Suprapubic skin (tissue), 4 donors: ENCODE data around the gene TRNP1. TPM values are rescaled to one million over a fixed set of nuclear protein-coding genes. Genes with fewer than 3 reads are reported as not detected.

Experiments used
- DNase-seq, 2 donors: peaks; one replicate each; pipeline ENCODE4 v3.0.0-alpha.2; 2019; ENCODE audit warnings: low spot score in 2 of 2
- H3K27ac ChIP-seq: fragments of 200-600 bp; sonication (generic); one replicate; pipeline ENCODE4 v1.5.1; 2019
- H3K27me3 ChIP-seq: fragments of 200-600 bp; sonication (generic); one replicate; pipeline ENCODE4 v1.5.1; 2019
- H3K36me3 ChIP-seq: fragments of 200-600 bp; sonication (generic); one replicate; pipeline ENCODE4 v1.5.1; 2019
- H3K4me1 ChIP-seq: fragments of 200-600 bp; sonication (generic); one replicate; pipeline ENCODE4 v1.5.1; 2019
- H3K4me3 ChIP-seq: fragments of 200-600 bp; sonication (generic); one replicate; pipeline ENCODE4 v1.5.1; 2019; ENCODE audit warnings: mild to moderate bottlenecking
- H3K9me3 ChIP-seq: fragments of 200-600 bp; sonication (generic); one replicate; pipeline ENCODE4 v1.5.1; 2019
- EP300 ChIP-seq: sonication (generic); formaldehyde crosslinking; IDR thresholded peaks from one replicate; pipeline ENCODE4 v1.6.1; 2017; ENCODE audit warnings: antibody characterized with exemption
- POLR2A ChIP-seq, 2 donors: fragments of 450-650 bp; IDR thresholded peaks; one replicate each; pipeline ENCODE4 v1.6.1; 2017; ENCODE audit warnings: antibody characterized with exemption in 2 of 2, mild to moderate bottlenecking in 2 of 2, moderate library complexity in 2 of 2
- POLR2AphosphoS5 ChIP-seq, 3 donors: sonication (generic); formaldehyde crosslinking; IDR thresholded peaks; one replicate each; pipeline ENCODE4 v1.6.1; 2017; ENCODE audit warnings: antibody characterized with exemption in 3 of 3
- WGBS: methylation state at CpG from one replicate; pipeline ENCODE4 v1.1.5; 2018; 5-methylcytosine and 5-hydroxymethylcytosine counted together
- total RNA-seq, 4 donors: library from RNA; depleted of rRNA; stranded (reverse); fragments of >200 nt; gene quantifications; one replicate each; pipeline ENCODE4 v1.1.0, GENCODE V29; 2016
- TF ChIP-seq, protein P1 (sequence below), 2 donors: fragments of 200-600 bp in 1 of 2; fragments of 450-650 bp in 1 of 2; sonication (generic) in 1 of 2; IDR thresholded peaks; one replicate each; pipeline ENCODE4 v1.5.1; 2016 to 2019; ENCODE audit warnings: antibody characterized with exemption in 2 of 2, mild to moderate bottlenecking in 1 of 2, moderate library complexity in 1 of 2

Gene TRNP1
- total RNA-seq, 4 donors from 2014 or later = 7.9 to 41.7 (median 28.4) TPM

DNA sequence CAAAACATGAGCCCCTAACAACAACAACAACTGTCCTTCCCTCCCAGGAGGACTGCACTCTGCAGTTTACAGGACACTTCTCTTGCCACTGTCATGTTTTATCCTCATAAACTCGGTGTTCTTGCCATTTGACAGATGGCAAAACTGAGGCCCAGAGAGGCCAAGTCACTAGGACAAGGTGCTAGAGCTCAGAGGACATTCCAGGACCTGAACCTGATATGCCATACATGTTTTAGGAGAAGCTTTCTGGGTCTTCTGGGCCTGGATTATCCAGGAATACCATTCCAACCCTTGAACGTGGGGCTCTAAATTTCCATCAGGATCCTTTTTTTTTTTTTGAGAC is 38.6 kb downstream of the TRNP1 start:
- Histone ChIP-seq H3K4me1 (peaks cover 53% of the 10 kb centered on the region), H3K9me3 (no peaks in the 10 kb centered on the region), H3K36me3 (no peaks in the 10 kb centered on the region), H3K27ac (peak overlapping the region; percentile 90), H3K4me3 (peak overlapping the region; percentile 42), H3K27me3 (no peaks in the 10 kb centered on the region)
- DNase-seq = no peak
- TF ChIP-seq POLR2AphosphoS5 (IDR thresholded peaks at IDR 0.05) (no peak), EP300 (no peak), POLR2A (IDR thresholded peaks at IDR 0.05) (no peak)
- TF ChIP-seq, protein P1, sequence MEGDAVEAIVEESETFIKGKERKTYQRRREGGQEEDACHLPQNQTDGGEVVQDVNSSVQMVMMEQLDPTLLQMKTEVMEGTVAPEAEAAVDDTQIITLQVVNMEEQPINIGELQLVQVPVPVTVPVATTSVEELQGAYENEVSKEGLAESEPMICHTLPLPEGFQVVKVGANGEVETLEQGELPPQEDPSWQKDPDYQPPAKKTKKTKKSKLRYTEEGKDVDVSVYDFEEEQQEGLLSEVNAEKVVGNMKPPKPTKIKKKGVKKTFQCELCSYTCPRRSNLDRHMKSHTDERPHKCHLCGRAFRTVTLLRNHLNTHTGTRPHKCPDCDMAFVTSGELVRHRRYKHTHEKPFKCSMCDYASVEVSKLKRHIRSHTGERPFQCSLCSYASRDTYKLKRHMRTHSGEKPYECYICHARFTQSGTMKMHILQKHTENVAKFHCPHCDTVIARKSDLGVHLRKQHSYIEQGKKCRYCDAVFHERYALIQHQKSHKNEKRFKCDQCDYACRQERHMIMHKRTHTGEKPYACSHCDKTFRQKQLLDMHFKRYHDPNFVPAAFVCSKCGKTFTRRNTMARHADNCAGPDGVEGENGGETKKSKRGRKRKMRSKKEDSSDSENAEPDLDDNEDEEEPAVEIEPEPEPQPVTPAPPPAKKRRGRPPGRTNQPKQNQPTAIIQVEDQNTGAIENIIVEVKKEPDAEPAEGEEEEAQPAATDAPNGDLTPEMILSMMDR (IDR thresholded peaks at IDR 0.05) = no peak
- 73% methylated on average over 2 of the region's 2 CpGs for WGBS

DNA sequence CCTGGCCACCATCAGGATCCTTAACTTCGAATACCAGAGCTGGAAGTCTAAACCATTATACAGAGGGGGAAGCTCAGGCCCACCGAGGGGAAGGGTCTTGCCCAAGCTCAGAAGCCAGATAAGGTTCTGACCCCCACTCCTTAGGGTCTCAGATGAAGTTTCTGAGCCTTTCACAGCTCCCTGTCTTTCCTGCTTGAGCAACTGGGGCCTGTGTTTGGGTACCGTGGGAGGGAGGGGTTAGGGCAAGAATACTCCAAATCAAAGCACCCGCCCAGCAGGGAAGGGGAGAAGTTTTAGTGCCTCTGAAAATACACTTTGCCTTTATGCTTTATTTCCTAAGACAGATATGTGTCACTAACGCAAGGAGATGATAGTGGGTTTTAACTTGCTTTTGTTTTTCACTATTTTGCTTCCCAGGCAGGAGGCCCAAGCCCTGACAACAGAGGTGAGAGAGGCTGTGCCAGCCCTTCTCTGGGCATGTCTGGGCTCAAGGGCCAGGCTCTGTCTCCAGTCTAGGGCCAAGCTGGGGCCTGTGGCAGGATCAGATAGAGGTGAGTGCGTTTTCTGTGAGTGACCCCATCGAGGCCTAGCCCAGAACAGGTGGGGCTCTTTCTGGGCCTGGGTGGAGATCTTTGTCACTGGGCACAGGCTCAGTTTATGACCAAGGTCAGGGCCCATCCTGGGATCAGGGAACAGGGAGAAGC is 39.7 kb downstream of the TRNP1 start:
- H3K4me3 ChIP-seq = no peak overlapping the region
- WGBS = 46% methylated on average over 6 of the region's 7 CpGs
- peaks cover 42% of the 10 kb centered on the region for H3K4me1 ChIP-seq
- no peaks in the 10 kb centered on the region for H3K9me3 ChIP-seq
- H3K27ac ChIP-seq = peak overlapping the region; percentile 62
- TF ChIP-seq EP300 (no peak), POLR2A (IDR thresholded peaks at IDR 0.05) (no peak), POLR2AphosphoS5 (IDR thresholded peaks at IDR 0.05) (no peak)
- TF ChIP-seq, protein P1 (IDR thresholded peaks at IDR 0.05) = no peak
- DNase-seq = no peak
- no peaks in the 10 kb centered on the region for H3K36me3 ChIP-seq
- H3K27me3 ChIP-seq = no peaks in the 10 kb centered on the region

DNA sequence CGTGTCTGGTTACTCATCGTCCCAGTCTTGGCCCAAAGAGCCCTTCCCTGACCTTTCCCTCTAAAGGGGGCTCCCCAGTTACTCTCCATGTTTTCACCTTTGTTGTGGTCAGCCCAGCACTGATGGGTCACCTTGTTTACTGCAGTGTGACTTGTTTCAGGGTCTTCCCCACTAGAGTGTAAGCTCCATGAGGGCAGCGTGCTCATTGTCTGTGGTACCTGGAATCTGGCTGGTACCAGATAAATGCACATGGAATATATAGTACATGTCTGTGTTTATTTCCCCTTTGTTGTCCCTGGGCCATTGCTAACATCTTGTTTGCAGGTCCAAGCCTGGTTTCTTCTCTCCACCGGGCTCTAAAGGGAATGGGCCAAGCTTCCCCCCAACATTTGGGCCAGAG is 41.9 kb downstream of the TRNP1 start:
- peaks cover 34% of the 10 kb centered on the region for H3K4me1 ChIP-seq
- H3K27ac ChIP-seq = no peak overlapping the region
- TF ChIP-seq, protein P1 (IDR thresholded peaks at IDR 0.05) = no peak
- no peak for TF ChIP-seq POLR2AphosphoS5 (IDR thresholded peaks at IDR 0.05)
- no peak for TF ChIP-seq POLR2A (IDR thresholded peaks at IDR 0.05)
- no peak for TF ChIP-seq EP300
- no peak for DNase-seq
- no peaks in the 10 kb centered on the region for H3K9me3 ChIP-seq
- no peaks in the 10 kb centered on the region for H3K27me3 ChIP-seq
- H3K36me3 ChIP-seq = no peaks in the 10 kb centered on the region
- no peak overlapping the region for H3K4me3 ChIP-seq
- WGBS = 89% methylated on average over 4 of the region's 4 CpGs

DNA sequence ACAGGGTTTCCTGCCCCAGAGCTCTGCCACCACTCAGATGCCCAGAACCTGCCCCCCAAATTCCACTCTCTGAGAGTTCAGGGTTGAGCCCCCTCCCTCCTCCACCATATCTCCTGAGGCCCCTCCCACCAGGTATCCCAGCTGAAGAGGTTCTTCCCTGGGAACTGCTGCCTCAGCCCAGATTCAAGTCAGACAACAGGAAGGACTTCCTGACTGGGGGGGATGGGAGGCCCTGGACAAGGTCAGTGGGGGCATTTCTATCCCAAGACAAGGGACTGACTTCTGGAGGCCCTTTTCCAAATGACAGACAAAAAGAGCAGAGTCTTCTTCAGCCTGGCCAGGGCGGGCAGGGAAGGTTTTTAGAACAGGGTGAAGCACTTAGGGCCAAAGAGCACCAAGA is 43.2 kb downstream of the TRNP1 start:
- no peak for DNase-seq
- 100% methylated on average over 1 of the region's 1 CpG for WGBS
- TF ChIP-seq, protein P1 (IDR thresholded peaks at IDR 0.05) = no peak
- TF ChIP-seq POLR2A (IDR thresholded peaks at IDR 0.05) (no peak), POLR2AphosphoS5 (IDR thresholded peaks at IDR 0.05) (no peak), EP300 (no peak)
- Histone ChIP-seq H3K27ac (no peak overlapping the region), H3K27me3 (no peaks in the 10 kb centered on the region), H3K9me3 (no peaks in the 10 kb centered on the region), H3K4me3 (no peak overlapping the region), H3K36me3 (no peaks in the 10 kb centered on the region), H3K4me1 (peaks cover 27% of the 10 kb centered on the region)

DNA sequence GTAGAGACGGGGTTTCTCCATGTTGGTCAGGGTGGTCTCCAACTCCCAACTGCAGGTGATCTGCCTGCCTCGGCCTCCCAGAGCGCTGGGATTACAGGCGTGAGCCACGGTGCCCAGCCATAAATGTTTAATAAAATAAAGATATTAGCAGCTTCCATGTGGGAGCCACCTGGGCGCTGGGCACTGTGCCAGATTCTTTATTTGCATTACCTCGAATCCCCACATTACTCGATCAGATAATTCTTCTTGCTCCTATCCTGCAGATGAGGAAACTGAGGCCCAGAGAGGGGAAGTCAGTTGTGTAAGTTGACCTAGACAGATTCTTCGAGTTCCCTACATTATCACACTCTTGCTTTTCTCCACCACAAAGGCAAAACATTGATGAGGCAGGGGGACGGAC is 44.0 kb downstream of the TRNP1 start:
- H3K4me1 ChIP-seq = peaks cover 19% of the 10 kb centered on the region
- H3K4me3 ChIP-seq = no peak overlapping the region
- no peaks in the 10 kb centered on the region for H3K27me3 ChIP-seq
- WGBS = 61% methylated on average over 10 of the region's 10 CpGs
- no peak overlapping the region for H3K27ac ChIP-seq
- DNase-seq = no peak
- no peaks in the 10 kb centered on the region for H3K36me3 ChIP-seq
- TF ChIP-seq POLR2AphosphoS5 (IDR thresholded peaks at IDR 0.05) (no peak), EP300 (no peak), POLR2A (IDR thresholded peaks at IDR 0.05) (no peak)
- TF ChIP-seq, protein P1 (IDR thresholded peaks at IDR 0.05) = no peak
- no peaks in the 10 kb centered on the region for H3K9me3 ChIP-seq
